NCI-H345 treated with DMSO at 0.1 percent for 48 hours (cell line): ENCODE measurements around the gene GCC2.
"Not testable (repeated sequence)": the region's sequence is repeated elsewhere in the genome, so short reads cannot be mapped to it uniquely, and the experiment has no call there.

Experiments used
- DNase-seq: peaks from one replicate; lab custom pipeline; 2025; ENCODE audit not compliant: unreplicated experiment; lab: John Stamatoyannopoulos, UW

The GCC2 gene

GRCh38 chr2:108436976-108437375 lies 12.0 kb upstream of the GCC2 start:
- DNase-seq, result no peak

DNA sequence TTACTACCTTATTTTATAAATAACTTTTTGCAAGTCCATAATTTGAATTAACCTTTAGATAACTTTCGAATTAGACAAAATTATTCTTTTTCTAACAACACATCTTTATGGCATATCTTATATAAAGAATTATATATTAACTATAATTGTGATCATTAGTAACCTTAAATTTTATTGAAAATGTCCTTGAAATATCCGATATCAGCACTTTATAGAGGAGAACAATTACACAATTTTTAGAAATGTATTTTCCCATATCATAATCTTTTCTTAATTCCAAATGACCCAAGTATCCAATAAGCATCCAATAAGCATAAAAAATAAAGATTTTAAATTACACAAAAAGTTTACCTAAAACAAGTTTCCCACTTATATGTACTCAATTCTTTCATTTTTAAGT lies 7.3 kb upstream of the GCC2 start:
- no peak for DNase-seq

DNA sequence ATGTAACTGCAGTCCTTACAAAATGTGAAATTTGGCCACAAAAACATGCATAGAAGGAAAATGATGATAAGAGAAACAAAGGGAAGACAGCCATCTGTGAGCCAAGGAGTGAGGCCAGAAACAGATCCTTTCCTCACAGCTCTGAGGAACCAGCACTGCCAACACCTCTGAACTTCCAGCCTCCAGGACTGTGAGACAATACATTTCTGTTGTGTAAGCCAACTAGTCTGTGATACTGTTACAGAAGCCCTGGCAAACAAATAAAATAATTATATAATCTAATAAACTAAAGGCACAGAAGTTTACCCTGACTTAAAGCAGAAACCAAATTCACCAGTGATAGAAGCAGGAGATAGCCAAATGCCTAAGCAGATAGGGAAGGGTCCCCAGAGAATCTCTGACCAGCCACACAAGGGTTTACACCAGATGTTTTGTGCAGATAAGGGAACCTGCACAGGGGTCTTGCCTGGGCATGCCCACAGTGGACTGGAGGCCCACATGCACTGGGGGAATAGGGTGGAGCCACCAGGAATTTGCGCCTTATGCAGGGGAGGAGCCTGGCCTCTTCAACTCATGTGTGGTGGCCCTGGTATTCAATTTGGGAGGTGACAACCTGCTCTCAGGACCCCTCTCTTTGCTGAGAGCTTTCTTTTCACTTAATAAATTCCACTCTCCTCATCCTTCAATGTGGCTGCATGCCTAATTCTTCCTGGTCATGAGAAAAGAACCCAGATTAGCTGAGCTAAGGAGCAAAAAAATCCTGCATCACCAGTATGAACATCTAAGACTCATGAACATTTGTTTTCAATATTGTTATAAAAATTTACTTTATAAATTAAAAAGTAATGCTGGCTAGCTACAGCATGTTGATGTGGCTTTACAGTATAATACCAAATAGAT lies 3.8 kb upstream of the GCC2 start:
- DNase-seq, result no peak

- peak; percentile 74 for DNase-seq
Measured at GRCh38 chr2:108446703-108447102, 2.3 kb upstream of the GCC2 start.

DNA sequence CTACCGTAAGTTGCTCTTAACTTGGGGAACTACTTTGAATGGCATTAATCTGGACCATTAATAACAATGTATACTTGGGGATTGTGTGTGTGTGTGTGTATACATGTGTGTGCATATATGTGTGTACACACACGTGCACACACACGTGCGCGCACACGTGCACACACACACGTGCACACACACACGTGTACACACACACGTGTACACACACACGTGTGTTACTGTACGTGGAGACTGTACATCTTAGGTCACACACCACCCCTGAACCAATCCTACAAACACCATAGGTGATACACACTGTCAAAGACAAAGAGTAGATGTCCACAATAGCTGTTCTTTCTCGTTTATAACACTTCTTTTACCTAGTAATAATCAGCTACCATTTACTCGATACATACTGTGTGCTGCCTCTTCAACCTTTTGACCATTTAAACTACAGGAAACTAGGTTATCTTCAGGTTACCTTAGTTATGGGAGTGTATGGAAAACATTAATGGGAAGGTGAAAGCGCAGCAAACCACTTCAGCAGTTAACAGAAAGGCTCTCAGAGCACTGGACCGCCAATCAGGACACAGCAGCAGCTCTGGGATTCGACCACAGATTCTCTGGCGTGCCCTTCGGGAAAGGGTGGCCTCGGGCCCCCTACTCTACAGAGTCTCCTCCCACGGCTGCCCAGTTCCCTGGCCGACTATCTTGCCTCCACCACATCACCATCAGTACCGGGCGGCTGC lies 894 bp upstream of the GCC2 start:
- DNase-seq, result peak; percentile 13

GRCh38 chr2:108449410-108450130 lies 564 bp downstream of the GCC2 start:
- DNase-seq, result peak; percentile 39

DNA sequence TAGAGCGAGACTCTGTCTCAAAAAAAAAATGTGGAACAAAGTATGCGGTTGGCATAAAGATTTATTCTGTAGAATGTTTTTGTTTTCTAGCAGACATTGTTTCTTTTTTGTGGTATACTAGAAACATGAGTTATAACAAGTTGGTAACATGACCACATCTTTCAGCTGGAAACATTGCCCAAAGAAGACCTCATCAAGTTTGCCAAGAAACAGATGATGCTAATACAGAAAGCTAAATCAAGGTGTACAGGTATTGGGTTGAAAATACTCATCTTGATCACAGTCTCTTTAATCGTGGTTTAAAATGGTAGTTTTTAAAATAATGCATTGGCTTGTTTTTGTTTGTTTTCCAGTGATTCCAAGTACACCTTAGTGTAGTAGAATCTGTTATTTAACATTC lies 1.9 kb downstream of the GCC2 start:
- DNase-seq, result no peak

DNA sequence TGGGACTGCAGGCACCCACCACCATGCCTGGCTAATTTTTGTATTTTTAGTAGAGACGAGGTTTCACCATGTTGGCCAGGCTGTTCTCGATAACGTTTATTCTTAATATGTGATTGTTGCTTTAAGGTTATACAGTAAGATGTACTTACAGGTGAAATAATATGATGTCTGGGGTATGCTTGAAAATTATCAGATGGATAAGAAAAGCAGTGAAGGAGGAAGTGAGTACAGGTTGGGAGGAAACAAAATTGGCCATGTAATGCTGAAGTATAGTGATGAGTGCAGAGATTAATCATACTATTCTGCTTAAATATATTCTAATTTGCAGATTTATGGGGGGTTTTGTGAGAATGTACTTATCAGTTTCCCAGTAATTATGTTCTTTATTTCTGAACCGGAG lies 3.0 kb downstream of the GCC2 start:
- no peak for DNase-seq

- not testable (repeated sequence) for DNase-seq
Measured at GRCh38 chr2:108453530-108453929, 4.5 kb downstream of the GCC2 start.

- DNase-seq, result no peak
Measured at GRCh38 chr2:108454440-108454839, 5.4 kb downstream of the GCC2 start.

- no peak for DNase-seq
Measured at GRCh38 chr2:108455571-108455970, 6.6 kb downstream of the GCC2 start.

- no peak for DNase-seq
Measured at GRCh38 chr2:108458082-108458481, 9.1 kb downstream of the GCC2 start.

DNA sequence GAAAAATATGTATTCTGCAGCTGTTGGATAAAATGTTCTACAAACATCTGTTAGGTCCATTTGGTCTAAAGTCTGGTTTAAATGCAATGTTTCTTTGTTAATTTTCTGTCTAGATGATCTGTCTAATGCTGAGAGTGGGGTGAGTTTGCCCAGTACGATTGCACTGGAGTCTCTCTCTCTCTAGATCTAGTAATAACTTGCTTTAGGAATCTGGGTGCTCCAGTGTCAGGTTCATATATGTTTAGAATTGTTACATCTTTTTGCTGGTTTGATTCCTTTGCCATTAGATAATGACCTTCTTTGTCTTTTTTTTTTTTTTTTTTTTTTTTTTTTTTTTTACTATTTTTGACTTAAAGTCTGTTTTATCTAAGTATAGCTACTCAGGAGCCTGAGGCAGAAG lies 10.4 kb downstream of the GCC2 start:
- no peak for DNase-seq

GRCh38 chr2:108460345-108461037 lies 11.5 kb downstream of the GCC2 start:
- DNase-seq, result no peak

DNA sequence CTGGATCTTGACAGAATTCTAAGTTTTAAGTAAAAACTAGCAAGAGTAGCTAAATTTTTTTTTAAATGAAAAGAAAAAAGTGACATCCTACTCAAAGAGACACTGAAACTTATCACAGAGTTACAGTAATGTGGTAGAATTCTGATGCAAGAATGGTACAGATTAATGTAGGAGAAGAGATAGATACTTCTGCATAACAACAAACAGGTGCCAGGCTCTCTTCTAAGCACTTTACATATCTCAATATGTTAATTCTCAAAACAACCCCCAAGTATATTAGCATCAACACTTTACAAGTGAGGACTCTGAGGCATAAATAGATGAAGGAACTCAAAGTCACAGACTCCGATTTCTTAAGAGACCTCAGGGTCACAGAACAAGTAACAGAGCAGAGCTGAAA lies 28.1 kb downstream of the GCC2 start:
- no peak for DNase-seq

DNA sequence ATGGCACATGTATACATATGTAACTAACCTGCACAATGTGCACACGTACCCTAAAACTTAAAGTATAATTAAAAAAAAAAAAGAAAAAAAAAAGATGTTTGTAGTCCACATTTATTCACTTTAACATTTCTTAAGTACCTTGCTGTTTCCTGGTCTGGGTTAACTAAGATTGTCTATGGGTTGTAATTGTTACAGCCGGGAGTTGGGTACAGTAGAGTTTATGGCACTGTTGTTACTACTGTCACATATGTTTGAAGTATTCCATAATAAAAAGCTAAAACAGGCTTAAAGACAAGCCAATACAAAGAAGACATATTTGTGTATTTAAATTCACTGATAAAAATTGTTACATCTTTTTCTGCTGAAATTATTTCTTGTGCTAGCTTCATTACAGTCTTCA lies 36.2 kb downstream of the GCC2 start:
- no peak for DNase-seq

DNA sequence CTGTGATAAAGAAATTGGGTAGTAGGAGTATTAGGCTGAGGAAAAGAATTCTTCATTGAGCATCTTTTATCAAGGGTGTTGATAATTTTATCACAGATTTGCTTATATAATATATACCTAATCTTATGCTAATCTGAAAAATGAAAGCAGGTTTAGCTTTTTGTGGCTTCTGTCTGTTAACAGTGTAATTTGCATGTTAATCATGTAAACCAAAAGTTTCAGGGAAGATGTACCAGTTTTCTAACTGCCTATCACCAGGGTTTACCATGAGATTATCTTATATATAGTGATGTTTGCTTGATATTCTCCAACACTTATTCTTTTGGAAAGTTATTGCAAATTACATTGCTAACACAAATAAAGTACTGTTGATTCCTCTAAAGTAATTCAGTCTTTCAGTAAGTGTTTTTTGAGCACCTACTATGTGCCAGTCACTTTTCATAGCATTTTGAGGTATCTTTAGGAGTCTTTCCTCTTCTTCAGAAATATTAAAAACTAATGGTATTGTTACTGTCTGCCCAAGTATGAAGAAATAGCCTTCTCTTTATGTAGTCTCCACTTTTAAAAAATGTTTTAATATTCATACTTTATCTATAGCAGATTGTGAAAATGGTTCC lies 41.6 kb downstream of the GCC2 start:
- DNase-seq, result no peak

DNA sequence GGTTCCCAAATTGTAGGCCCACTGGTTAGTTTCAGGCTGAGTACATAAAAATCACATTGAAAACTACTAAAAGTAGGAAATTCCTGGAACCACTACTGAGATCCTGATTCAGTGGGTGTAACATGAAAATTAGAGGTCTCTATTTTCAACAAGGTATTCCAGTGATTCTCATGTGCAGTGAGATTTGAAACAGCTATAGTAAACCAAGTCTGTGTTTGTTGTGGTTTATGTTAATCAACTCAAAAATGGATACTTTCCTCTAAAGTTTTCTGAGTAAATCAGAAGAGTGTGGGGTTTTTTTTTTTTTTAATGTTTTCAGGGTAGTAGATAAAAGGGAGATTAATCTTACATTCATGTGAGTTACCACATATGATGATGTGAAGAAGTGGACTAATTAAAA lies 42.8 kb downstream of the GCC2 start:
- no peak for DNase-seq

- no peak for DNase-seq
Measured at GRCh38 chr2:108492364-108492763, 43.4 kb downstream of the GCC2 start.

GRCh38 chr2:108496167-108496566 lies 47.2 kb downstream of the GCC2 start:
- DNase-seq, result not testable (repeated sequence)

DNA sequence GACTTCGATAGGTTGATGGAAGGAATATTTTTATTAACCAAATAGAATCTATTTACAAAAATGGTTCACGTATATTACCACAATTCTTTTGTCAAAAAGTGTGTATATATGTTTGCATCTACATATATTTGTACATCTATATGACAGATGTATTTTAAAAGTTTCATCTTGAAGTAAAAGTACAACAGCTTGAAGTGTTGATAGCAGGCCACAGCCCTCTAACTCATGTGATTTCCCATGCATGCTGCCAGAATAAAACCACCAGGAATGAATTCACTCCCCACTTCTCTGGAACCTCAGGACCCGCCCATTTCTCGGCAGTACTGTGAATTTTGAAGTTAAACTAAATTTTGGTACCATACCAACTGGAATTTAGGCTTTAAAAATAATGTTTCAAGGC lies 58.6 kb downstream of the GCC2 start:
- DNase-seq, result not testable (repeated sequence)
